HepG2 (cell line): Measurements from ENCODE around the gene SLC5A3. TPM values are rescaled to one million over a fixed set of nuclear protein-coding genes. Genes with fewer than 3 reads are reported as not detected.

Experiments
- ATAC-seq: fragments of 200-7000 bp; cut with Tn5 transposase; 3 replicates; pipeline ENCODE4 v1.9.1; 2020; ENCODE audit warnings: mild to moderate bottlenecking, moderate library complexity
- BruUV-seq: library from RNA; stranded (reverse); fragments of 400-500 nt; replicated peaks from 2 replicates; lab custom pipeline; 2021; lab: Mats Ljungman, UMichigan
- CTCF ChIA-PET: fragments of 300-600 bp; formaldehyde crosslinking; extraction: SDS; loops from one replicate; lab custom pipeline; 2021; ENCODE audit warnings: low total read pairs, inconsistent platforms, low intra/inter-chr PET ratio; lab: Yijun Ruan, JAX
- POLR2A ChIA-PET: fragments of 350-600 bp; sonication (Branson Sonifier 250); formaldehyde crosslinking; loops from one replicate; lab custom pipeline; 2020; ENCODE audit warnings: antibody characterized with exemption, inconsistent platforms; lab: Yijun Ruan, JAX
- DNase-seq: peaks from one replicate; pipeline ENCODE4 v3.0.0-alpha.2; 2015; ENCODE audit warnings: low spot score
- FAIRE-seq: peaks from 3 replicates; lab custom pipeline; 2011; peaks lifted over from hg19 to GRCh38; lab: Jason Lieb, UNC
- H2AFZ ChIP-seq: one replicate; pipeline ENCODE4 v1.6.1; 2011; ENCODE audit warnings: low read length, inconsistent platforms
- H3K27ac ChIP-seq: fragments of 300-600 bp; 3 replicates; pipeline ENCODE4 v1.8.0; 2011; ENCODE audit warnings: mixed run types, mild to moderate bottlenecking, mixed read lengths, low read length, inconsistent platforms; ENCODE audit not compliant: insufficient read depth; ENCODE audit errors: extremely low read length
- H3K27me3 ChIP-seq, 2 experiments: fragments of 200-600 bp in 1 of 2; 2 replicates in 1 of 2; 3 replicates in 1 of 2; pipeline versions ENCODE4 v1.6.0 to v1.8.0; 2011; ENCODE audit warnings: low read length in 2 of 2, mild to moderate bottlenecking in 2 of 2, moderate library complexity in 2 of 2, inconsistent platforms in 1 of 2; ENCODE audit not compliant: insufficient read depth in 2 of 2, control insufficient read depth in 1 of 2
- H3K36me3 ChIP-seq, 2 experiments: fragments of 200-600 bp in 1 of 2; replicated peaks in 1 of 2; 2 replicates in 1 of 2; 3 replicates in 1 of 2; pipeline versions ENCODE4 v1.5.1 to v1.8.0; 2011; ENCODE audit warnings: low read length in 2 of 2, inconsistent platforms in 1 of 2; ENCODE audit not compliant: insufficient read depth in 2 of 2, control insufficient read depth in 1 of 2
- H3K4me1 ChIP-seq: 2 replicates; pipeline ENCODE4 v1.5.1; 2012; ENCODE audit warnings: low read length, inconsistent platforms; ENCODE audit not compliant: insufficient read depth
- H3K4me2 ChIP-seq: 2 replicates; pipeline ENCODE4 v1.6.0; 2011; ENCODE audit warnings: low read depth, low read length, inconsistent platforms
- H3K4me3 ChIP-seq, 3 experiments: fragments of 200-600 bp in 1 of 3; sonication (generic), shearing (Covaris generic) in 1 of 3; replicated peaks in 1 of 3; 2 replicates each; pipeline ENCODE4 v1.5.1; 2011 to 2016; ENCODE audit warnings: low read length in 3 of 3, inconsistent platforms in 2 of 3, low read depth in 2 of 3, mild to moderate bottlenecking in 2 of 3, control low read depth in 1 of 3, mixed read lengths in 1 of 3; ENCODE audit not compliant: insufficient read depth in 1 of 3
- H3K79me2 ChIP-seq: one replicate; pipeline ENCODE4 v1.6.1; 2011; ENCODE audit warnings: low read length, inconsistent platforms; ENCODE audit not compliant: insufficient read depth
- H3K9ac ChIP-seq: 2 replicates; pipeline ENCODE4 v1.6.0; 2011; ENCODE audit warnings: mild to moderate bottlenecking, low read depth, low read length, inconsistent platforms; ENCODE audit not compliant: insufficient read depth
- H3K9me3 ChIP-seq: 2 replicates; pipeline ENCODE4 v1.5.1; 2012; ENCODE audit warnings: mild to moderate bottlenecking, low read length
- H4K20me1 ChIP-seq: 2 replicates; pipeline ENCODE4 v1.6.0; 2011; ENCODE audit warnings: inconsistent platforms, mild to moderate bottlenecking, low read length, moderate library complexity; ENCODE audit not compliant: insufficient read depth
- ARNT ChIP-seq: fragments of 450-650 bp; IDR thresholded peaks from 2 replicates; pipeline ENCODE4 v1.6.1; 2017
- ATF7 ChIP-seq, 2 experiments: fragments of 450-650 bp in 1 of 2; sonication (generic) in 1 of 2; formaldehyde crosslinking in 1 of 2; IDR thresholded peaks; 2 replicates each; pipeline versions ENCODE4 v1.4.0 to v1.6.1; 2016 to 2020; ENCODE audit warnings: antibody characterized with exemption in 1 of 2, mild to moderate bottlenecking in 1 of 2, missing genetic modification reagents in 1 of 2
- BCL6 ChIP-seq: IDR thresholded peaks from 2 replicates; pipeline ENCODE4 v1.6.1; 2016; ENCODE audit warnings: missing genetic modification reagents, missing compliant biosample characterization
- FIP1L1 ChIP-seq: fragments of 200-400 bp; formaldehyde crosslinking; IDR thresholded peaks from 2 replicates; pipeline ENCODE4 v1.6.1; 2018; ENCODE audit warnings: low read depth, mild to moderate bottlenecking, low read length, moderate library complexity, borderline replicate concordance; ENCODE audit not compliant: insufficient read depth
- NKX3-1 ChIP-seq: sonication (generic); formaldehyde crosslinking; IDR thresholded peaks from 2 replicates; pipeline ENCODE4 v1.5.0; 2020; ENCODE audit warnings: missing genetic modification reagents
- POLR2AphosphoS2 ChIP-seq: IDR thresholded peaks from 2 replicates; pipeline ENCODE4 v1.6.1; 2011; ENCODE audit warnings: low read depth, low read length, improper control_type of control experiment
- PTBP1 ChIP-seq: fragments of 200-400 bp; formaldehyde crosslinking; IDR thresholded peaks from 2 replicates; pipeline ENCODE4 v1.6.1; 2018; ENCODE audit warnings: low read length, low read depth; ENCODE audit not compliant: poor library complexity, severe bottlenecking
- RELA ChIP-seq: sonication (generic); formaldehyde crosslinking; IDR thresholded peaks from 2 replicates; pipeline ENCODE4 v1.4.0; 2020; ENCODE audit warnings: missing genetic modification reagents
- SAP130 ChIP-seq: IDR thresholded peaks from 2 replicates; pipeline ENCODE4 v1.6.1; 2016; ENCODE audit warnings: low read depth
- ZEB1 ChIP-seq: IDR thresholded peaks from 2 replicates; pipeline ENCODE4 v1.6.1; 2012; ENCODE audit warnings: mild to moderate bottlenecking, low read depth, inconsistent platforms; ENCODE audit not compliant: insufficient replicate concordance
- ZFX ChIP-seq: sonication (generic); formaldehyde crosslinking; IDR thresholded peaks from 2 replicates; pipeline ENCODE4 v1.4.0; 2020; ENCODE audit warnings: mild to moderate bottlenecking, low read depth, missing genetic modification reagents, moderate library complexity
- ZNF224 ChIP-seq: sonication (generic); formaldehyde crosslinking; IDR thresholded peaks from 2 replicates; pipeline ENCODE4 v1.5.0; 2020; ENCODE audit warnings: mild to moderate bottlenecking, missing genetic modification reagents
- ZNF333 ChIP-seq: sonication (generic); formaldehyde crosslinking; IDR thresholded peaks from 2 replicates; pipeline ENCODE4 v1.4.0; 2020; ENCODE audit warnings: mild to moderate bottlenecking, missing genetic modification reagents, borderline replicate concordance
- ZSCAN29 ChIP-seq: sonication (generic); formaldehyde crosslinking; conservative IDR thresholded peaks from 2 replicates; pipeline ENCODE4 v1.4.0; 2020; ENCODE audit warnings: mild to moderate bottlenecking, missing genetic modification reagents
- WGBS: methylation state at CpG from one replicate; pipeline ENCODE4 v1.1.6; 2017; ENCODE audit warnings: low lambda C conversion rate; 5-methylcytosine and 5-hydroxymethylcytosine counted together
- in situ Hi-C: cut with HindIII; loops from 2 replicates; pipeline ENCODE4 v1.10.0; 2017; ENCODE audit warnings: low pct_unique_long_range_greater_than_20kb; ENCODE audit not compliant: extremely low pct_ligation_motif_present
- intact Hi-C: fragments of 100-400 bp; cut with micrococcal nuclease; formaldehyde crosslinking; loops from one replicate; pipeline ENCODE4 v1.10.0; 2022; ENCODE audit not compliant: unreplicated experiment
- polyA plus RNA-seq, 8 experiments: library from polyadenylated mRNA; depleted of rRNA in 3 of 8; stranded (reverse) in 7 of 8; unstranded in 1 of 8; fragments of >200 nt; fragmentation: Illumina TruSeq in 4 of 8; extraction: Trizol in 4 of 8; gene quantifications; 2 replicates each; pipeline versions ENCODE4 v1.2.1 to v1.2.3, GENCODE V29; 2011 to 2016; ENCODE audit warnings: low read depth in 4 of 8, missing spikeins in 1 of 8, mixed read lengths in 1 of 8; ENCODE audit not compliant: insufficient read depth in 1 of 8
- total RNA-seq, 5 experiments: library from RNA; depleted of rRNA; stranded (reverse); fragments of >200 nt; fragmentation: Illumina TruSeq; extraction: Trizol; gene quantifications; 2 replicates each; pipeline ENCODE4 v1.2.3, GENCODE V29; 2016; ENCODE audit warnings: low read depth in 1 of 5
- TF ChIP-seq, protein P1 (sequence below): sonication (generic); IDR thresholded peaks from 2 replicates; pipeline ENCODE4 v1.6.1; 2016; ENCODE audit warnings: low read depth, borderline replicate concordance
- TF ChIP-seq, protein P2 (sequence below): sonication (generic); formaldehyde crosslinking; conservative IDR thresholded peaks from 2 replicates; pipeline ENCODE4 v1.4.0; 2020; ENCODE audit warnings: missing genetic modification reagents
- TF ChIP-seq, protein P3 (sequence below): sonication (generic); formaldehyde crosslinking; conservative IDR thresholded peaks from 2 replicates; pipeline ENCODE4 v1.4.0; 2020; ENCODE audit warnings: missing genetic modification reagents
- TF ChIP-seq, protein P4 (sequence below): IDR thresholded peaks from 2 replicates; pipeline ENCODE4 v1.6.1; 2016; ENCODE audit warnings: low read depth

SLC5A3 gene
- total and polyA plus RNA-seq, 2 of the 13 experiments (the other 11 are each of a cell fraction or from before 2014, with no cell fraction given) = 5.6 to 11.2 TPM

DNA sequence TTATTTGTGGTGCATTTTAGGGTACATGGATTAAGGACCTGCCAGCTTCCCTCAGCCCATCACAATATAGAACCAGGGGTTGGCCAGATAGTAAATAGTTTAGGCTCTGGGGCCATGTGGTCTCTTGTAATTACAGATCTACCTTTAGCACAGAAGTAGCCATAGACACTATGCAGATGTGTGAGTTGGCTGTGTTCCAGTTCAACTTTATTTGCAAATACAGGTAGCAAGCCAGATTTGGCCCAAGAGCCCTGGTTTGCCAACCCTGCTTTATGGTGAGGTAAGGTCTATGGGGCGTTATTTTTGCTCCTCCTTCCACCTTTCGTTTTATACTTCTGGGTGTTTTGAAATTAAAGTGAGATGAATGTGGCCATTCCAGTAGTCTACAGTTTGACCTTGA, 48.7 kb downstream of the SLC5A3 start:
- Histone ChIP-seq H3K79me2 (no peaks in the 10 kb centered on the region), H3K4me3 (no peak overlapping the region), H2AFZ (no peak overlapping the region), H3K4me1 (peaks cover 8% of the 10 kb centered on the region; the same call in 1 of the 2 replicates), H3K9ac (no peak overlapping the region), H3K27me3 (no peaks in the 10 kb centered on the region), H4K20me1 (no peaks in the 10 kb centered on the region), H3K9me3 (no peaks in the 10 kb centered on the region), H3K4me2 (no peak overlapping the region), H3K36me3 (peaks cover 3 to 11% of the 10 kb centered on the region in 2 experiments; a peak in 4 of 5 replicates), H3K27ac (no peak overlapping the region)
- no peak for TF ChIP-seq ZFX (CRISPR knock-in tag)
- TF ChIP-seq, protein P1, sequence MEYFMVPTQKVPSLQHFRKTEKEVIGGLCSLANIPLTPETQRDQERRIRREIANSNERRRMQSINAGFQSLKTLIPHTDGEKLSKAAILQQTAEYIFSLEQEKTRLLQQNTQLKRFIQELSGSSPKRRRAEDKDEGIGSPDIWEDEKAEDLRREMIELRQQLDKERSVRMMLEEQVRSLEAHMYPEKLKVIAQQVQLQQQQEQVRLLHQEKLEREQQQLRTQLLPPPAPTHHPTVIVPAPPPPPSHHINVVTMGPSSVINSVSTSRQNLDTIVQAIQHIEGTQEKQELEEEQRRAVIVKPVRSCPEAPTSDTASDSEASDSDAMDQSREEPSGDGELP = no peak
- TF ChIP-seq SAP130 (CRISPR knock-in tag) = no peak
- no peak for TF ChIP-seq POLR2AphosphoS2
- TF ChIP-seq FIP1L1 = no peak
- TF ChIP-seq ARNT = no peak
- TF ChIP-seq, protein P2, sequence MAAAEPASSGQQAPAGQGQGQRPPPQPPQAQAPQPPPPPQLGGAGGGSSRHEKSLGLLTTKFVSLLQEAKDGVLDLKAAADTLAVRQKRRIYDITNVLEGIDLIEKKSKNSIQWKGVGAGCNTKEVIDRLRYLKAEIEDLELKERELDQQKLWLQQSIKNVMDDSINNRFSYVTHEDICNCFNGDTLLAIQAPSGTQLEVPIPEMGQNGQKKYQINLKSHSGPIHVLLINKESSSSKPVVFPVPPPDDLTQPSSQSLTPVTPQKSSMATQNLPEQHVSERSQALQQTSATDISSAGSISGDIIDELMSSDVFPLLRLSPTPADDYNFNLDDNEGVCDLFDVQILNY (CRISPR knock-in tag) = no peak
- TF ChIP-seq, protein P3, sequence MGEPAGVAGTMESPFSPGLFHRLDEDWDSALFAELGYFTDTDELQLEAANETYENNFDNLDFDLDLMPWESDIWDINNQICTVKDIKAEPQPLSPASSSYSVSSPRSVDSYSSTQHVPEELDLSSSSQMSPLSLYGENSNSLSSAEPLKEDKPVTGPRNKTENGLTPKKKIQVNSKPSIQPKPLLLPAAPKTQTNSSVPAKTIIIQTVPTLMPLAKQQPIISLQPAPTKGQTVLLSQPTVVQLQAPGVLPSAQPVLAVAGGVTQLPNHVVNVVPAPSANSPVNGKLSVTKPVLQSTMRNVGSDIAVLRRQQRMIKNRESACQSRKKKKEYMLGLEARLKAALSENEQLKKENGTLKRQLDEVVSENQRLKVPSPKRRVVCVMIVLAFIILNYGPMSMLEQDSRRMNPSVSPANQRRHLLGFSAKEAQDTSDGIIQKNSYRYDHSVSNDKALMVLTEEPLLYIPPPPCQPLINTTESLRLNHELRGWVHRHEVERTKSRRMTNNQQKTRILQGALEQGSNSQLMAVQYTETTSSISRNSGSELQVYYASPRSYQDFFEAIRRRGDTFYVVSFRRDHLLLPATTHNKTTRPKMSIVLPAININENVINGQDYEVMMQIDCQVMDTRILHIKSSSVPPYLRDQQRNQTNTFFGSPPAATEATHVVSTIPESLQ = no peak
- TF ChIP-seq PTBP1 = no peak
- TF ChIP-seq ZNF224 (CRISPR knock-in tag) = no peak
- TF ChIP-seq ATF7 (IDR thresholded peaks at IDR 0.05) = no peak
- no peak for TF ChIP-seq ATF7 (CRISPR knock-in tag; IDR thresholded peaks at IDR 0.05)
- TF ChIP-seq, protein P4, sequence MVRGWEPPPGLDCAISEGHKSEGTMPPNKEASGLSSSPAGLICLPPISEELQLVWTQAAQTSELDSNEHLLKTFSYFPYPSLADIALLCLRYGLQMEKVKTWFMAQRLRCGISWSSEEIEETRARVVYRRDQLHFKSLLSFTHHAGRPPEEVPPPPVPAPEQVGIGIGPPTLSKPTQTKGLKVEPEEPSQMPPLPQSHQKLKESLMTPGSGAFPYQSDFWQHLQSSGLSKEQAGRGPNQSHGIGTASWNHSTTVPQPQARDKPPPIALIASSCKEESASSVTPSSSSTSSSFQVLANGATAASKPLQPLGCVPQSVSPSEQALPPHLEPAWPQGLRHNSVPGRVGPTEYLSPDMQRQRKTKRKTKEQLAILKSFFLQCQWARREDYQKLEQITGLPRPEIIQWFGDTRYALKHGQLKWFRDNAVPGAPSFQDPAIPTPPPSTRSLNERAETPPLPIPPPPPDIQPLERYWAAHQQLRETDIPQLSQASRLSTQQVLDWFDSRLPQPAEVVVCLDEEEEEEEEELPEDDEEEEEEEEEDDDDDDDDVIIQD = no peak
- TF ChIP-seq NKX3-1 (CRISPR knock-in tag) = no peak
- TF ChIP-seq ZSCAN29 (CRISPR knock-in tag) = no peak
- no peak for TF ChIP-seq BCL6 (CRISPR knock-in tag)
- TF ChIP-seq ZNF333 (CRISPR knock-in tag) = no peak
- TF ChIP-seq ZEB1 = no peak
- TF ChIP-seq RELA (CRISPR knock-in tag) = no peak
- BruUV-seq = no TSS peak
- no peak for DNase-seq
- no peak for FAIRE-seq
- intact Hi-C loops (no loop called here), in situ Hi-C loops (no loop called here)
- CTCF ChIA-PET = no interaction called here
- WGBS = 90% methylated on average over 2 of the region's 2 CpGs
- POLR2A ChIA-PET = no interaction called here
- ATAC-seq = no peak
